ENCODE results near the gene GET4.

GRCh38 chr7:917255-918117, 41.1 kb downstream of the GET4 start:
- TF ChIP-seq TCF12 (IDR thresholded peaks at IDR 0.05; ENCODE audit: low read depth, low read length) (no peak), BRCA1 (IDR thresholded peaks at IDR 0.05; ENCODE audit: low read depth, low read length) (no peak)

Measured in H1 (cell line).